Fibroblast of lung (primary cell): ENCODE data around the gene DCAF15.

Experiments used
- EZH2 ChIP-seq: IDR thresholded peaks from 2 replicates; pipeline ENCODE4 v1.5.1; 2012; ENCODE audit warnings: low read length, control low read depth, mild to moderate bottlenecking; ENCODE audit errors: missing control alignments
- TF ChIP-seq, protein P1 (sequence below), 2 donors: IDR thresholded peaks in 1 of 2; conservative IDR thresholded peaks in 1 of 2; 1 replicate in 1 of 2; 2 replicates in 1 of 2; pipeline ENCODE4 v1.5.1; 2011 to 2012; ENCODE audit warnings: low read length in 2 of 2, control low read depth in 1 of 2, inconsistent platforms in 1 of 2, low read depth in 1 of 2, mild to moderate bottlenecking in 1 of 2

DNA sequence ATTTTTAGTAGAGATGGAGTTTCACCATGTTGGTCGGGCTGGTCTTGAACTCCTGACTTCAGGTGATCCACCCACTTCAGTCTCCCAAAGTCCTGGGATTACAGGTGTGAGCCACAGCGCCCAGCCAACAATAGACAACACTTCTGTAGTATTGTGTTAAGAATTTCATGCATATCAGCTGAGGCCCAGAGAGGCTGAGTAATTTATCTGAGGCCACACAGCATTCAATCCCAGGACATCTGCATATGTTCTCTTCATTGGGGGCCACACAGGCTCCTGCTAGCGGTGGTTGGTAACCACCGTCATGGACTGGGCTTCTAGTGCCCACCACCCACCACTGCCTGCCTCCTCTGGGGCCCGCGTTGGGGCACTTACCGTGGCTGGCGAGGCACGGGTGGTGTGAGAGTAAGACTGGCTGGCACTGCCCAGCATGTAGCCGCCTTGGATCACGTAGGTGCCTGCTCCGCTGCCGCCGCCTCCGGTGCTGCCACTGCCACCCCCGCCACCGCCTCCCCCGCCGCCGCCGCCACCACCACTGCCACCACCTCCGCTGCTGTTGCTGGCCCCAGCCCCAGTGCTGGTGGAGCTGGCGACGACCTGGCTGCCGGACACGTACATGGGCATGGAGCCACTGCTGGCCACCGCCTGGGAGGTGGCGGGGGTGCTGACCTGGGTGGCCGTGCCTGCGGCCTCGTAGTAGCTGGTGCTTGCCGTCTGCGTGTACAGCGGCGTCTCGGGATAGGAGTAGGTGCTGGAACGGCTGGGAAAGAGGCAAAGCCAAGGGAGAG lies 20.3 kb downstream of the DCAF15 start:
- TF ChIP-seq, protein P1, sequence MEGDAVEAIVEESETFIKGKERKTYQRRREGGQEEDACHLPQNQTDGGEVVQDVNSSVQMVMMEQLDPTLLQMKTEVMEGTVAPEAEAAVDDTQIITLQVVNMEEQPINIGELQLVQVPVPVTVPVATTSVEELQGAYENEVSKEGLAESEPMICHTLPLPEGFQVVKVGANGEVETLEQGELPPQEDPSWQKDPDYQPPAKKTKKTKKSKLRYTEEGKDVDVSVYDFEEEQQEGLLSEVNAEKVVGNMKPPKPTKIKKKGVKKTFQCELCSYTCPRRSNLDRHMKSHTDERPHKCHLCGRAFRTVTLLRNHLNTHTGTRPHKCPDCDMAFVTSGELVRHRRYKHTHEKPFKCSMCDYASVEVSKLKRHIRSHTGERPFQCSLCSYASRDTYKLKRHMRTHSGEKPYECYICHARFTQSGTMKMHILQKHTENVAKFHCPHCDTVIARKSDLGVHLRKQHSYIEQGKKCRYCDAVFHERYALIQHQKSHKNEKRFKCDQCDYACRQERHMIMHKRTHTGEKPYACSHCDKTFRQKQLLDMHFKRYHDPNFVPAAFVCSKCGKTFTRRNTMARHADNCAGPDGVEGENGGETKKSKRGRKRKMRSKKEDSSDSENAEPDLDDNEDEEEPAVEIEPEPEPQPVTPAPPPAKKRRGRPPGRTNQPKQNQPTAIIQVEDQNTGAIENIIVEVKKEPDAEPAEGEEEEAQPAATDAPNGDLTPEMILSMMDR (conservative IDR thresholded peaks at IDR 0.05 in 1 of 2, IDR thresholded peaks at IDR 0.05 in 1 of 2; ENCODE audit: low read depth in 1 of 2, low read length in 2 of 2), result no peak
- TF ChIP-seq EZH2, result no peak
